ENCODE measurements around the gene NCKAP5.
"Not testable (repeated sequence)": the region's sequence is repeated elsewhere in the genome, so short reads cannot be mapped to it uniquely, and the experiment has no call there.

Gene NCKAP5

DNA sequence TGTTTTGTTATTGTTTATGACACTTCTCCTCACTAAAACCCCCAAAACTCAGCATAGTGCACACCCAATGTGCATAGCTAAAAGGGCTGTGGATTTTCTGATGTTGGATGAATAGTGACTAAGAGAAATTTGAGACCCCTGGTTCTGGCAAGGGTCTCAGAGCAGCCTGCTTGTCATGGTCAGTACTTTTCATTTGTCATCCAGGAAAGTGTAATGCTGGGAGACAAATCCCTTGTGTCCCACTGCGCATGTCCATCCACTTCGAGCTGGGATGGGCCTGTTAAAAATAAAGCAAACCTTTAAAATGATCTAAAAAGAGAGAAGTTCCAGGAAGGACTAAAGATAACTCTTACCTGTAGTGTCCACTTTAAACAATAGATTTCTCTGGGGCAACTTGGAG lies 851.3 kb downstream of the NCKAP5 start:
- H3K4me3 Mint-ChIP-seq = no peak overlapping the region
- no peak for ATAC-seq
- H3K9me3 Mint-ChIP-seq = peaks cover 0 to 14% of the 10 kb centered on the region in 2 donors
- no peak overlapping the region for H3K27ac Mint-ChIP-seq
- H3K27me3 Mint-ChIP-seq = no peaks in the 10 kb centered on the region
- DNase-seq = no peak
- H3K4me1 Mint-ChIP-seq = no peaks in the 10 kb centered on the region

DNA sequence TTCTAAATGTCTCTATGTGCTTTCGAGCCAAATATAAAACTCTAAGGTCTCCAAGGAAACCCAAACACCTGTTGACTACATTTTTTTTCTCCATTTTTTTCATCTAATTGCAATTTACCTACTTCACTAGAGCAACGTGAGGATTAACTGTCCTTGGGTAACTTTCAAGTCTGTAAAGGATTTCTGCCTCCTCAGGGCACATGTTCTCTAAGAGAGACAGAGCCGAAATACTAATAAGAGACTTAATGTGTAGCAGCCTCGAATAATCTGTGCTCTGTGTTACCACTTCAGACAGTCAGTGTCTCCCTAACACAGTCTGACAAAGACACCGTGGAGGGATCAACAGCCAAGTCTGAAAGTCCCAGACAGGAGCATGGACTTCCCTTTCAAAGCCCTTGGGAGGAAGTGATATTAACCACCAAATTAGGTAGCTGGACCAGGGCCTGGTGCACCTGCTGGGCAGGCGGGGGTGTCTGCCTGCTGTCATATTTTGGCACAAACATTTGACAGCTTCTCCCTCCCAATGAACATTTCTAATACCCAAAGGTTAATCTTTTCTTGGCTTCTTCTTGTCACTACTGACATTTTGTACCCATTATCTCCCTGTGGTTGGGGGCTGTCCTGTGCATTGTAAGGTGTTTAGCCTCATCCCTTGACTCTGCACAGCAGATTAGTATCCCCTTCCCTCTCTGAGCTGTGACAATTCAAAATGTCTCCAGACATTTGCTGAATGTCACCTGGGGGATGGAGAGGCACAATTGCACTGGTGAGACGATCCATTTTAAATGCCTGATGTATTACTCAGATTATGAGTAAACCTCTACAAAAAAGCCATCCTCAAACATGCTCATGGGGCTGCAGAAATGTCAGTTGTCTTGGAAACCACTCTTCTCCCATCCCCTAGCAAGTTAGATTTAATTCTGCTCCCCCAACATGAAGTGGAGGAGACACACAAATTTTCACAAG lies 852.6 kb downstream of the NCKAP5 start:
- no peaks in the 10 kb centered on the region for H3K4me1 Mint-ChIP-seq
- ATAC-seq (no peak), DNase-seq (no peak)
- no peak overlapping the region for H3K27ac Mint-ChIP-seq
- no peak overlapping the region for H3K4me3 Mint-ChIP-seq
- H3K27me3 Mint-ChIP-seq = no peaks in the 10 kb centered on the region
- peaks cover 0 to 14% of the 10 kb centered on the region in 2 donors for H3K9me3 Mint-ChIP-seq

DNA sequence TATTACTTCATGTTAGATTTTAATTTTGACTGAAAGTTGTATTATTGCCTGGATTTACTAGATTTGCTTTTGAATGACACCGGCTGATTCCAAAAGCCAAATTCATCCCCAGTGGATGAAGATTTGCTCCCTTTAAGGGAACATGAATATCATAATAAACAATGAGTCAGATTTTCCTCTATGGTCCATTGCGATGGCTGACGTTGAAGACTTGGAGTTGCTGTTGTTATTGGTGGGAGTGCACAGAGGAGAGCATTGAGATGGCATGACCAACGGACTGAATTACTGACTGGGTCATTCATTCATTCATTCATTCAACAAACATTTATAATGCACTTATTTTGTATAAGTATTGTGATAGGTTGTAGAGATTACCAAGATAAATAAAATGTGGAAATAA lies 864.9 kb downstream of the NCKAP5 start:
- no peak overlapping the region for H3K4me3 Mint-ChIP-seq
- no peak for DNase-seq

DNA sequence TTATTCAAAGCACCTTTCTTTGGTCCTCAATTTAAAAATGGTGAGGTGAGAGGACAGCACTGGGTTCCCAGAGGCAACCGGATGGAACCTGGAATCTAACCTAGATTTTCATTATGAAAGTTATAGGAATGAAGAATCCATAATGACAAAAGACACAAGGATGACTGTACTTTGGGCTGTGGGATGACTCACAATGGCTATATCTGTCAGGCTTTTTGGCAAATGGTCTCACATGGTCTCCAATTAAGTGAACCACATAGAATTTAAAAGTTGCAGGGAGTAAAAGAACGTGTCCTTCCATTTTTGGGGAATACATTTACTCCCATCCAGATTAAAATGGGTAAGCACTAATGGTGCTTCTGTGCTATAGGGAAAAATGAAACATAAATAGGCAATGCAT lies 866.5 kb downstream of the NCKAP5 start:
- no peak for ATAC-seq
- H3K27ac Mint-ChIP-seq = no peak overlapping the region

More for the DNA sequence above, 864.9 kb downstream of the NCKAP5 start:
- Mint-ChIP-seq H3K27me3 (no peaks in the 10 kb centered on the region), H3K9me3 (peaks cover 0 to 5% of the 10 kb centered on the region in 2 donors), H3K27ac (no peak overlapping the region), H3K4me1 (no peaks in the 10 kb centered on the region)
- ATAC-seq = no peak

DNA sequence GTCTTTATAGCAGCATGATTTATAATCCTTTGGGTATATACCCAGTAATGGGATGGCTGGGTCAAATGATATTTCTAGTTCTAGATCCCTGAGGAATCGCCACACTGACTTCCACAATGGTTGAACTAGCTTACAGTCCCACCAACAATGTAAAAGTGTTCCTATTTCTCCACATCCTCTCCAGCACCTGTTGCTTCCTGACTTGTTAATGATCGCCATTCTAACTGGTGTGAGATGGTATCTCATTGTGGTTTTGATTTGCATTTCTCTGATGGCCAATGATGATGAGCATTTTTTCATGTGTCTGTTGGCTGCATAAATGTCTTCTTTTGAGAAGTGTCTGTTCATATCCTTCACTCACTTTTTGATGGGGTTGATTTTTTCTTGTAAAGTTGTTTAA lies 868.5 kb downstream of the NCKAP5 start:
- H3K27me3 Mint-ChIP-seq, H3K4me1 Mint-ChIP-seq, H3K4me3 Mint-ChIP-seq: not testable (repeated sequence)

More for the DNA sequence above, 866.5 kb downstream of the NCKAP5 start:
- H3K4me1 Mint-ChIP-seq = no peaks in the 10 kb centered on the region
- peaks cover 0 to 5% of the 10 kb centered on the region in 2 donors for H3K9me3 Mint-ChIP-seq
- DNase-seq = no peak
- no peak overlapping the region for H3K4me3 Mint-ChIP-seq
- no peaks in the 10 kb centered on the region for H3K27me3 Mint-ChIP-seq

DNA sequence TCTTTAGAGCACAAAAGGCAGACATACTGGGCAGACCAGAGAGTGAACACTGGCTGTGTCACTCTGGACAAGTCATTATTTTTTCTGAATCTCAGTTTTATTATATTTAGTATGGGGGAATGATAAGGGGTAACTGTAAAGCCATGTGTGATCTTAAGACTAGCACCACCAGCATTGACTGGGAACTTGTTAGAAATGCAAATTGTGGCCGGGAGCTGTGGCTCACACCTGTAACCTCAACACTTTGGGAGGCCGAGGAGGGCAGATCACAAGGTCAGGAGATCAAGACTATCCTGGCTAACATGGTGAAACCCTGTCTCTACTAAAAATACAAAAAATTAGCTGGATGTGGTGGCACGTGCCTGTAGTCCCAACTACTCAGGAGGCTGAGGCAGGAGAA lies 869.9 kb downstream of the NCKAP5 start:
- not testable (repeated sequence) for H3K27me3 Mint-ChIP-seq, H3K27ac Mint-ChIP-seq, DNase-seq, H3K9me3 Mint-ChIP-seq, H3K4me3 Mint-ChIP-seq, H3K4me1 Mint-ChIP-seq, ATAC-seq

More for the DNA sequence above, 868.5 kb downstream of the NCKAP5 start:
- H3K27ac Mint-ChIP-seq, H3K9me3 Mint-ChIP-seq, ATAC-seq, DNase-seq: not testable (repeated sequence)

DNA sequence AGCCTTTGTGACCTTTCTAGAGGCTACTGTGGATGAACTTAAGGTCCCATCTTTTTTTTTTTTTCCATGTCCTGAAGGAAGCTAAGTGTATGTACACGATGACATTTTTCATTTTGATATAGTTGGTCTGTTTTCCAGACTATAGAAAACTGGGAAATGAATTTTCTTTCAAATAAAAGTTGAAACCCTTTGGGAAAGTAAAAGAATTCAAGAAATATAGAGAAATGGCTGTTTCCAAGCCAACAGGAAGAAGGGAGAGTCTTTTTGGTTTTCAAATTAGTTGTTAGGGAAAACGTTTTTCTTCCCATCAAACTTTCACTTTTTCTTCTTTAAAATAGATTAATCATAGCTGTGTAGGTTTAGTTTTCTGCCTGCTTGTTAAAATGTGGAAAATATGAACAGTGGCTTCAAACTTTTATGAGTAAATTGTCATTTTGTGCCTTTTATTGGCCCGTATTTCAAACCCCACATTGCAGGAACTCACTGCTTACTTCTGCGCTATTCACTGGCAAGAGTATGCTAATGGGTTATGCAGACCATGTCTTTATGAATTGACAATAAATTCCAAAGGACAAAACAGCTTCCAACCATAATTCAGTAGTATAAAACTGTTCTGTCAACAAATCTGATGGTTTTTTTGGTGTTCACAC lies 870.6 kb downstream of the NCKAP5 start:
- Mint-ChIP-seq H3K27ac (no peak overlapping the region), H3K9me3 (peaks cover 0 to 11% of the 10 kb centered on the region in 2 donors), H3K4me1 (no peaks in the 10 kb centered on the region), H3K4me3 (no peak overlapping the region), H3K27me3 (no peaks in the 10 kb centered on the region)
- DNase-seq (no peak), ATAC-seq (no peak)

DNA sequence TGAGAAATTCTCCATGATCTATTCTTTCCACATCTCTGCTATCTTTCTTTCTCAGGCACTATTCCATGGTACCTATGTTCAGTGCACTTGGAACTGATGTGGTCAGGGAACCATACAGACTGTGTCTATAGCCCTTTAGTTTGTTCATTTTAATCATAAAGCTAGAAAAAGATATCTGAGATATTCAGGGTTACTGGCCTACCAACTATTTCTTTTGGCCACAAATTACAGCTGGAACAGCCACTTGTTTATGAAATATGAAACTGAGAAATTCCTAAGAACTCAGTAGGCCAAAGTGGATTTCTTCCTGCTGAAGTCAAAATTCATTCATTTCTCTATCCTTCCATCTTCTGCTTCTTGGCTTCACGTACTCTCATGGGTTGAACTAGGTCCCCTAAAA lies 875.4 kb downstream of the NCKAP5 start:
- no peaks in the 10 kb centered on the region for H3K27me3 Mint-ChIP-seq
- no peak overlapping the region for H3K4me3 Mint-ChIP-seq
- DNase-seq (no peak), ATAC-seq (no peak)
- peaks cover 6 to 7% of the 10 kb centered on the region in 2 donors for H3K9me3 Mint-ChIP-seq
- H3K27ac Mint-ChIP-seq = no peak overlapping the region
- H3K4me1 Mint-ChIP-seq = no peaks in the 10 kb centered on the region

DNA sequence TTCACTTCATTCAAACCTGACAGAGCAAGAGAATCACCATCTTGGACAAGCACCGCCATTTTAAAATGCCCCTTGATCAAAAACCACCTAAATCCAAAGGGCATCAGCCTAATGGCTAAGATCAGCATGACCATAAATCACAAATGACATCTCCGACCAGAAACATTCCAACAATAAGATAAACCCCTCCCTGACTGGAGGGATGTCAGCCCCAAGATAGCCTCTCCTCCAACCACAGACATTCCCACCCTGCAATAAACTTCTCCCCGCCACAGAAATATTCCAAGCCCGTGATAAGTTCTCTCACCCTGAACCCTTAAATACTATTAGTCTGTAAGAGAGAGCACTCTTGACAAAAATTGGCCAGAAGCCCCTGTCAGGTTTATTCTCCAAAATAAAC lies 876.7 kb downstream of the NCKAP5 start:
- no peaks in the 10 kb centered on the region for H3K4me1 Mint-ChIP-seq
- peaks cover 6 to 7% of the 10 kb centered on the region in 2 donors for H3K9me3 Mint-ChIP-seq
- no peak for ATAC-seq
- H3K27ac Mint-ChIP-seq = no peak overlapping the region
- DNase-seq = no peak
- no peaks in the 10 kb centered on the region for H3K27me3 Mint-ChIP-seq
- no peak overlapping the region for H3K4me3 Mint-ChIP-seq

DNA sequence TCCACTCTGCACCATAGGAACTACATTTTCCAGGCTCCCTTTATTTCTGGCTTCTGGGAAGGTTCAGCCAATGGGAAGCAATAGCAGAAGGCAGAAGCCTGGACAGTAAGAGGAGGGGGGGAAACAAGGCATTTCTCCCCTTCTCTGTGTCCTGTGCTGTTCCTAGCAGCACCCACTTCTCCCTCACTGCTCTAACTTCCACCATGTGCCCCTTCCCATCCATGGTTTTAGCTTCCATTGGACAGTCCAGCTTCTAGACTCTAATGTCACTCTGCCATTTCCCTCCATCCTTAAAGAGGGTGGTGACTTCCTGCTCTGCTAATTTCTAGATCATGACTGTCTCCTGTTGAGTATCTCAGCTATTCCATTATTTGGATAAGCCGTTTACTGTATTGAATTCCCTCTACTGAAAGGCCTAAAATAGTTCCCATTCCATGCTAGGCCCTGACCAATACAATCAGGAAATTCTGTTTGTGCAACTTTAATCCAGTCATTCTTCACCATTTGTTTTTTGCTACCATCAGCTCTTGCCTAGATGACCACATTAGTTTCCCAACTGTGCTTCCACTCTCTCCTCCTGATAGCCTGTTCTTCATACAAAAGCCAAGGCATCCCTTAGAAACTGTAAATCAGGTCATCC lies 877.5 kb downstream of the NCKAP5 start:
- DNase-seq (no peak), ATAC-seq (no peak)
- Mint-ChIP-seq H3K27ac (no peak overlapping the region), H3K4me3 (no peak overlapping the region), H3K9me3 (peaks cover 6 to 7% of the 10 kb centered on the region in 2 donors), H3K4me1 (no peaks in the 10 kb centered on the region), H3K27me3 (no peaks in the 10 kb centered on the region)

DNA sequence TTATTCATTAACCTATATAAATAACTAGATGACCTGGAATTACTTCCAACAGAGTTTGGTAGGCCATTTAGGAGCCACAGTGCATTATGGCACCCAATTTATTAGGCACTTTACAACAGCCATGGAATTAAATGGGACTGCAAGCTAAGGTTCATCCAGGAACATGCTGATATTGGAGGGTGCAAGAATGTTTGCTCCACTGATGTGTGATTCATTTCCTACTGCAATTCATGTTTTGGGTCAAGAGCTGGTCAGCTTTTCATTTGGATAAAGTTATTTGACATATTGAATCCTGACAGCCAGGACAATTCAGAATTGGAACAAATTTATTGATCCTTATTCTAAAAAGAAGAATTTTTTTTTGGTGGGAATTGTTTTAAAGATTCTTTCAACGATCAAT lies 886.5 kb downstream of the NCKAP5 start:
- Mint-ChIP-seq H3K4me3 (no peak overlapping the region), H3K9me3 (no peaks in the 10 kb centered on the region), H3K27ac (no peak overlapping the region), H3K4me1 (no peaks in the 10 kb centered on the region), H3K27me3 (no peaks in the 10 kb centered on the region)
- no peak for DNase-seq
- ATAC-seq = no peak

DNA sequence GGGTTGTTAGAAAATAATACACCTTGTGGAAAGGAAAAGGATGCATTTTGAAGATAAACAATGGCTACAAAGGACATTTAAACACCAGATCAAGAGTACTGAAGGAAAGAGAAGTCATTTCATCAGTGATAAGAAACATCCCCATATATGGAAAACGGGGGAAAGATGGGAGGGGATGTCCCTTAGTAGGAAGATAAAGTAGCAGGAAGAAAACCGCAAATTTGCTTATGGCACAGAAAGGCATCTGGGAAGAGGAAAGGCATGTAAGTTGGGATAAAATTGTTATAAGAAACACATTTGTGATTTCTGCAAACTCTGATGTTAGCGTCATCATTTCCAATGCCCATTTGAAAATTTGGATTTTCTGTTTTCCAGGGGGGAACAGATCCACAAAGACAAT lies 887.7 kb downstream of the NCKAP5 start:
- Mint-ChIP-seq H3K4me1 (no peaks in the 10 kb centered on the region), H3K27ac (no peak overlapping the region), H3K9me3 (no peaks in the 10 kb centered on the region), H3K4me3 (no peak overlapping the region), H3K27me3 (peaks cover 1% of the 10 kb centered on the region)
- DNase-seq (no peak), ATAC-seq (no peak)

DNA sequence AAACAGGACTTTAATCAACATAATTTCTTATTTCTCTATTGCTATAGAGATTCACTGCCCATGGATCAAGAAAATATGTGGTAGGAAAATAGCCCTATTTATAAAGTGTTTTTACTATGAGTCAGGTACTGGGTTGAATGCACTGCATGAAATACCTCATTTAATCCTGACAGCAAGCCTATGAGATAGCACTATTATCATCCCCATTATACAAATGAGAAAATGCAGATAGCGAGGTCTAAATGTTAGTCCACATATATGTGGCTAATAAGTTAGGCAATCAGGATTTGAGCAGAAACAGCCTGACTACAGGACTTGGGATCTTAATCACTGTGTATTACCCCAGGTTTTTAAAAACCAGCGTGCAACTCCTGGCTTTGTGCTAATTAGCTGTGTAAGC lies 889.8 kb downstream of the NCKAP5 start:
- Mint-ChIP-seq H3K27me3 (peaks cover 8% of the 10 kb centered on the region), H3K4me1 (no peaks in the 10 kb centered on the region), H3K9me3 (no peaks in the 10 kb centered on the region), H3K4me3 (no peak overlapping the region), H3K27ac (no peak overlapping the region)
- ATAC-seq = no peak
- no peak for DNase-seq

DNA sequence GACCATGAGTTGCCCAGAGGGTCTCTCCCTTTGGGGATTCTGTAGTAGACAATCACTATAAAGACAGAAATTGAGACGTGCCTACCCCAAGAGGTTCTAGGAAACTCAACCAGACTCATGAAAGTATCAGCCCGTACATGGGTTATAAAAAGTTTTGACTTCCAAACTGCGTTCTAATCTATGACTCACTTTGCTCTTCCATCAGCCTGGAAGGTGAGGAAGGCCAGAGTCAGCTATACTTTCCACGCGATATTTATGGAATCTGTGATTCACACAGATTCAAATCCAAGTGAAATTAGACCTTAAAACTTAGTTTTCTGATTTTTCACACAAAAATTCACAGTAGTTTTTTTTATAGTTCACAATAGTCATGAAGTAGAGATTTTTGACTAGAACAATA lies 890.6 kb downstream of the NCKAP5 start:
- Mint-ChIP-seq H3K4me1 (no peaks in the 10 kb centered on the region), H3K27me3 (peaks cover 13% of the 10 kb centered on the region), H3K4me3 (no peak overlapping the region), H3K9me3 (no peaks in the 10 kb centered on the region), H3K27ac (no peak overlapping the region)
- ATAC-seq (no peak), DNase-seq (no peak)

DNA sequence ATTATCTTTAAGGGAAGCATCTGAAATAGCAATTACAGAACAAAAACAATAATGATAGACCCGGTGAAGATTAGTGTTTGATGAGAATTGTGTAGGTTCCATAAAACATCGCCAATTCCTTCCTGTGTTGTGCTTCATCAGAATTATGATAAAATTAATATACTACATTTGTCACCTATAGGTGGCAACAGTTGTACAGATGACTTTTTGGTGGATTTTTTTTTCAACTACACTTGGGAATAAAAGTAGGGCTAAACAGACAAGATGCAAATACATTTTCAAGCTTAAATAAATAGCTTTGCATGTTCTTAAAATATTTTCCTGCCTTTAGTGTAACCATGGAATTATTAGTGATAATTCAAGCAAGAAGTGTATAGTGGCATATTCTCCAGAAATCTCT lies 891.3 kb downstream of the NCKAP5 start:
- H3K27ac Mint-ChIP-seq = no peak overlapping the region
- peaks cover 15% of the 10 kb centered on the region for H3K27me3 Mint-ChIP-seq
- H3K9me3 Mint-ChIP-seq = no peaks in the 10 kb centered on the region
- ATAC-seq (no peak), DNase-seq (no peak)
- H3K4me1 Mint-ChIP-seq = no peaks in the 10 kb centered on the region
- no peak overlapping the region for H3K4me3 Mint-ChIP-seq
